Measurements from ENCODE around the gene PLOD1.

PLOD1 gene

GRCh38 chr1:12016182-12016581, 81.7 kb downstream of the PLOD1 start:
- peaks cover 22% of the 10 kb centered on the region for H3K36me3 ChIP-seq (ENCODE audit: control insufficient read depth, low read length)
- no peaks in the 10 kb centered on the region for H3K27me3 ChIP-seq (ENCODE audit: control insufficient read depth, low read length)
- H3K9me2 ChIP-seq (replicated peaks; ENCODE audit: control insufficient read depth, low read length), result no peaks in the 10 kb centered on the region
- no peaks in the 10 kb centered on the region for H3K9me3 ChIP-seq (ENCODE audit: control insufficient read depth, insufficient read depth, low read length)
- TF ChIP-seq EZH2phosphoT487 (IDR thresholded peaks at IDR 0.05; ENCODE audit: borderline replicate concordance, low read length) (no peak), CTCF (IDR thresholded peaks at IDR 0.05; ENCODE audit: low read depth, low read length, poor library complexity, severe bottlenecking) (no peak)
- H3F3A ChIP-seq (ENCODE audit: control insufficient read depth, insufficient read depth), result peaks cover 11% of the 10 kb centered on the region
- peaks cover 17% of the 10 kb centered on the region for H3K79me2 ChIP-seq (ENCODE audit: control insufficient read depth, low read length)
- peaks cover 12% of the 10 kb centered on the region for H3K4me1 ChIP-seq (ENCODE audit: control insufficient read depth, low read length)
- no peak overlapping the region for H3K4me3 ChIP-seq (ENCODE audit: low read length)
- no peak overlapping the region for H3K4me2 ChIP-seq (ENCODE audit: low read length)
- no peak overlapping the region for H3K27ac ChIP-seq (ENCODE audit: low read depth, low read length)
- H4K20me1 ChIP-seq (ENCODE audit: control insufficient read depth, insufficient read depth, low read depth, low read length), result no peaks in the 10 kb centered on the region

- H3K27ac ChIP-seq (ENCODE audit: low read depth, low read length), result 0 out of 2 replicates have a peak overlapping the region, but pooled peaks have one; percentile 2
- peaks cover 24% of the 10 kb centered on the region for H3K79me2 ChIP-seq (ENCODE audit: control insufficient read depth, low read length)
- peaks cover 21% of the 10 kb centered on the region for H3K36me3 ChIP-seq (ENCODE audit: control insufficient read depth, low read length)
- H3K4me1 ChIP-seq (ENCODE audit: control insufficient read depth, low read length), result peaks cover 7% of the 10 kb centered on the region
- H3K4me3 ChIP-seq (ENCODE audit: low read length), result peak overlapping the region; percentile 75
- no peaks in the 10 kb centered on the region for H3K27me3 ChIP-seq (ENCODE audit: control insufficient read depth, low read length)
- TF ChIP-seq EZH2phosphoT487 (IDR thresholded peaks at IDR 0.05; ENCODE audit: borderline replicate concordance, low read length) (no peak), CTCF (IDR thresholded peaks at IDR 0.05; ENCODE audit: low read depth, low read length, poor library complexity, severe bottlenecking) (no peak)
- no peaks in the 10 kb centered on the region for H3K9me3 ChIP-seq (ENCODE audit: control insufficient read depth, insufficient read depth, low read length)
- H4K20me1 ChIP-seq (ENCODE audit: control insufficient read depth, insufficient read depth, low read depth, low read length), result no peaks in the 10 kb centered on the region
- no peaks in the 10 kb centered on the region for H3K9me2 ChIP-seq (replicated peaks; ENCODE audit: control insufficient read depth, low read length)
- H3F3A ChIP-seq (ENCODE audit: control insufficient read depth, insufficient read depth), result no peaks in the 10 kb centered on the region; the same call in 1 of the 2 replicates
- peak overlapping the region; percentile 68 for H3K4me2 ChIP-seq (ENCODE audit: low read length)
These were observed 85.5 kb downstream of the PLOD1 start for GRCh38 chr1:12019858-12020509.

- Histone ChIP-seq H3K4me2 (ENCODE audit: low read length) (no peak overlapping the region), H3K9me3 (ENCODE audit: control insufficient read depth, insufficient read depth, low read length) (no peaks in the 10 kb centered on the region), H3K4me1 (ENCODE audit: control insufficient read depth, low read length) (peaks cover 7% of the 10 kb centered on the region), H3K27me3 (ENCODE audit: control insufficient read depth, low read length) (no peaks in the 10 kb centered on the region), H3K36me3 (ENCODE audit: control insufficient read depth, low read length) (peaks cover 31% of the 10 kb centered on the region), H3K27ac (ENCODE audit: low read depth, low read length) (no peak overlapping the region), H3F3A (ENCODE audit: control insufficient read depth, insufficient read depth) (no peaks in the 10 kb centered on the region; the same call in 1 of the 2 replicates), H4K20me1 (ENCODE audit: control insufficient read depth, insufficient read depth, low read depth, low read length) (no peaks in the 10 kb centered on the region), H3K79me2 (ENCODE audit: control insufficient read depth, low read length) (peaks cover 24% of the 10 kb centered on the region), H3K9me2 (replicated peaks; ENCODE audit: control insufficient read depth, low read length) (no peaks in the 10 kb centered on the region), H3K4me3 (ENCODE audit: low read length) (no peak overlapping the region)
- TF ChIP-seq EZH2phosphoT487 (IDR thresholded peaks at IDR 0.05; ENCODE audit: borderline replicate concordance, low read length) (no peak), CTCF (IDR thresholded peaks at IDR 0.05; ENCODE audit: low read depth, low read length, poor library complexity, severe bottlenecking) (no peak)
These were observed 87.1 kb downstream of the PLOD1 start for GRCh38 chr1:12021616-12022015.
